Body of pancreas (tissue), 4 donors: Measurements from ENCODE around the gene TSPAN10.

Experiments
- POLR2A ChIP-seq, 3 donors: fragments of 450-650 bp; IDR thresholded peaks; one replicate each; pipeline ENCODE4 v1.6.1; 2016; ENCODE audit warnings: antibody characterized with exemption in 3 of 3, mild to moderate bottlenecking in 2 of 3
- TF ChIP-seq, protein P1 (sequence below), 7 experiments: fragments of 450-650 bp in 4 of 7; fragments of 200-600 bp in 3 of 7; sonication (generic) in 3 of 7; IDR thresholded peaks; one replicate each; pipeline ENCODE4 v1.5.1; 2016 to 2019; ENCODE audit warnings: antibody characterized with exemption in 7 of 7

GRCh38 chr17:81656835-81657234 is 19.8 kb downstream of the TSPAN10 start:
- no peak for TF ChIP-seq POLR2A (IDR thresholded peaks at IDR 0.05)
- TF ChIP-seq, protein P1, sequence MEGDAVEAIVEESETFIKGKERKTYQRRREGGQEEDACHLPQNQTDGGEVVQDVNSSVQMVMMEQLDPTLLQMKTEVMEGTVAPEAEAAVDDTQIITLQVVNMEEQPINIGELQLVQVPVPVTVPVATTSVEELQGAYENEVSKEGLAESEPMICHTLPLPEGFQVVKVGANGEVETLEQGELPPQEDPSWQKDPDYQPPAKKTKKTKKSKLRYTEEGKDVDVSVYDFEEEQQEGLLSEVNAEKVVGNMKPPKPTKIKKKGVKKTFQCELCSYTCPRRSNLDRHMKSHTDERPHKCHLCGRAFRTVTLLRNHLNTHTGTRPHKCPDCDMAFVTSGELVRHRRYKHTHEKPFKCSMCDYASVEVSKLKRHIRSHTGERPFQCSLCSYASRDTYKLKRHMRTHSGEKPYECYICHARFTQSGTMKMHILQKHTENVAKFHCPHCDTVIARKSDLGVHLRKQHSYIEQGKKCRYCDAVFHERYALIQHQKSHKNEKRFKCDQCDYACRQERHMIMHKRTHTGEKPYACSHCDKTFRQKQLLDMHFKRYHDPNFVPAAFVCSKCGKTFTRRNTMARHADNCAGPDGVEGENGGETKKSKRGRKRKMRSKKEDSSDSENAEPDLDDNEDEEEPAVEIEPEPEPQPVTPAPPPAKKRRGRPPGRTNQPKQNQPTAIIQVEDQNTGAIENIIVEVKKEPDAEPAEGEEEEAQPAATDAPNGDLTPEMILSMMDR (IDR thresholded peaks at IDR 0.05): no peak
